Glutamatergic neuron (in vitro differentiated cells): ENCODE measurements around the gene NFIX. TPM values are rescaled to one million over a fixed set of nuclear protein-coding genes. Genes with fewer than 3 reads are reported as not detected.

Experiments used
- DNase-seq: peaks from one replicate; pipeline ENCODE4 v3.0.0; 2022
- H3K27ac Mint-ChIP-seq: one replicate; pipeline ENCODE4 v1.8.0; 2020; ENCODE audit warnings: mild to moderate bottlenecking, mixed read lengths, inconsistent platforms; ENCODE audit not compliant: unreplicated experiment
- H3K27me3 Mint-ChIP-seq: one replicate; pipeline ENCODE4 v1.8.0; 2020; ENCODE audit warnings: mild to moderate bottlenecking, moderate library complexity, mixed read lengths, inconsistent platforms; ENCODE audit not compliant: unreplicated experiment
- H3K36me3 Mint-ChIP-seq: one replicate; pipeline ENCODE4 v1.8.0; 2020; ENCODE audit warnings: mild to moderate bottlenecking, mixed read lengths, inconsistent platforms; ENCODE audit not compliant: unreplicated experiment
- H3K4me1 Mint-ChIP-seq: one replicate; pipeline ENCODE4 v1.8.0; 2020; ENCODE audit warnings: mild to moderate bottlenecking, low read depth, mixed read lengths, inconsistent platforms; ENCODE audit not compliant: unreplicated experiment
- H3K4me3 Mint-ChIP-seq: one replicate; pipeline ENCODE4 v1.8.0; 2020; ENCODE audit warnings: mild to moderate bottlenecking, mixed read lengths, inconsistent platforms; ENCODE audit not compliant: unreplicated experiment
- H3K9me3 Mint-ChIP-seq: one replicate; pipeline ENCODE4 v1.8.0; 2020; ENCODE audit warnings: mild to moderate bottlenecking, moderate library complexity, mixed read lengths, inconsistent platforms; ENCODE audit not compliant: unreplicated experiment
- CTCF ChIP-seq: fragments of 200-600 bp; sonication (generic); IDR thresholded peaks from one replicate; pipeline ENCODE4 v1.5.0; 2021; ENCODE audit not compliant: partially characterized antibody, unreplicated experiment
- total RNA-seq: library from RNA; stranded (reverse); fragmentation: NEBNext Ultra II Directional; extraction: Animal tissue kit (Norgen Biotek cat#: 25700); gene quantifications from one replicate; pipeline ENCODE4 v1.2.1, GENCODE V29; 2021; ENCODE audit not compliant: unreplicated experiment

NFIX gene
- total RNA-seq, 1 donor from 2014 or later = 2.4 TPM

GRCh38 chr19:13077240-13077639 lies 82.0 kb downstream of the NFIX start:
- TF ChIP-seq CTCF = no peak
- peak; percentile 46 for DNase-seq
- Mint-ChIP-seq H3K27ac (peak overlapping the region; percentile 59), H3K36me3 (no peaks in the 10 kb centered on the region), H3K4me1 (peaks cover 34% of the 10 kb centered on the region), H3K9me3 (peaks cover 14% of the 10 kb centered on the region), H3K4me3 (no peak overlapping the region), H3K27me3 (peaks cover 16% of the 10 kb centered on the region)

GRCh38 chr19:13078381-13078780 lies 83.1 kb downstream of the NFIX start:
- no peak for TF ChIP-seq CTCF
- Mint-ChIP-seq H3K9me3 (peaks cover 15% of the 10 kb centered on the region), H3K27me3 (peaks cover 21% of the 10 kb centered on the region), H3K4me1 (peaks cover 42% of the 10 kb centered on the region), H3K36me3 (no peaks in the 10 kb centered on the region), H3K4me3 (peak overlapping the region; percentile 20), H3K27ac (no peak overlapping the region)
- no peak for DNase-seq

GRCh38 chr19:13078897-13079541 lies 83.7 kb downstream of the NFIX start:
- peaks cover 15% of the 10 kb centered on the region for H3K9me3 Mint-ChIP-seq
- peaks cover 20% of the 10 kb centered on the region for H3K27me3 Mint-ChIP-seq
- no peak for DNase-seq
- no peak overlapping the region for H3K4me3 Mint-ChIP-seq
- H3K27ac Mint-ChIP-seq = peak overlapping the region; percentile 95
- no peaks in the 10 kb centered on the region for H3K36me3 Mint-ChIP-seq
- TF ChIP-seq CTCF = no peak
- H3K4me1 Mint-ChIP-seq = peaks cover 44% of the 10 kb centered on the region

GRCh38 chr19:13079542-13079986 lies 84.3 kb downstream of the NFIX start:
- H3K36me3 Mint-ChIP-seq = no peaks in the 10 kb centered on the region
- H3K9me3 Mint-ChIP-seq = peaks cover 14% of the 10 kb centered on the region
- H3K27me3 Mint-ChIP-seq = peaks cover 23% of the 10 kb centered on the region
- peak overlapping the region; percentile 63 for H3K4me3 Mint-ChIP-seq
- H3K4me1 Mint-ChIP-seq = peaks cover 44% of the 10 kb centered on the region
- DNase-seq = peak; percentile 50
- TF ChIP-seq CTCF = no peak
- peak overlapping the region; percentile 95 for H3K27ac Mint-ChIP-seq

GRCh38 chr19:13082192-13083007 lies 87.1 kb downstream of the NFIX start:
- Mint-ChIP-seq H3K27me3 (peaks cover 20% of the 10 kb centered on the region), H3K4me3 (peak overlapping the region; percentile 71)

More at GRCh38 chr19:13082192-13083007, 87.1 kb downstream of the NFIX start:
- Mint-ChIP-seq H3K27ac (peak overlapping the region; percentile 95), H3K4me1 (peaks cover 39% of the 10 kb centered on the region), H3K9me3 (peaks cover 13% of the 10 kb centered on the region), H3K36me3 (no peaks in the 10 kb centered on the region)
- peak; percentile 91 for DNase-seq
- no peak for TF ChIP-seq CTCF
